GM12878 (cell line): ENCODE measurements around the gene ECI1.

Experiments used
- EZH2 ChIP-seq: IDR thresholded peaks from 2 replicates; pipeline ENCODE4 v1.6.1; 2012; ENCODE audit warnings: low read depth, mild to moderate bottlenecking, control low read depth, inconsistent platforms, low read length, borderline replicate concordance; ENCODE audit not compliant: control insufficient read depth
- FOXK2 ChIP-seq: fragments of 450-650 bp; IDR thresholded peaks from 2 replicates; pipeline ENCODE4 v1.6.1; 2017; ENCODE audit warnings: mild to moderate bottlenecking, moderate library complexity
- GABPA ChIP-seq: IDR thresholded peaks from 2 replicates; pipeline ENCODE4 v1.6.1; 2014; ENCODE audit warnings: antibody characterized with exemption, low read depth, mild to moderate bottlenecking, inconsistent platforms
- KDM1A ChIP-seq: fragments of 200-600 bp; sonication (generic); IDR thresholded peaks from 2 replicates; pipeline ENCODE4 v1.6.1; 2016; ENCODE audit warnings: borderline replicate concordance
- SMC3 ChIP-seq: IDR thresholded peaks from 2 replicates; pipeline ENCODE4 v1.6.1; 2011; ENCODE audit warnings: low read length, improper control_type of control experiment, borderline replicate concordance
- TCF12 ChIP-seq: IDR thresholded peaks from 2 replicates; pipeline ENCODE4 v1.6.1; 2011; ENCODE audit warnings: low read depth, mild to moderate bottlenecking, low read length
- ZNF274 ChIP-seq: IDR thresholded peaks from one replicate; pipeline ENCODE4 v1.8.0; 2011; ENCODE audit not compliant: insufficient read length, insufficient read depth
- TF ChIP-seq, protein P1 (sequence below), 3 experiments: IDR thresholded peaks in 2 of 3; conservative IDR thresholded peaks in 1 of 3; 2 replicates each; pipeline ENCODE4 v1.5.1; 2011; ENCODE audit warnings: low read depth in 3 of 3, low read length in 3 of 3, mild to moderate bottlenecking in 3 of 3, control low read depth in 2 of 3, moderate library complexity in 2 of 3, inconsistent platforms in 1 of 3, mixed read lengths in 1 of 3; ENCODE audit not compliant: control insufficient read depth in 2 of 3, insufficient read depth in 1 of 3; ENCODE audit errors: extremely low read depth in 1 of 3

GRCh38 chr16:2208308-2208707 lies 43.1 kb downstream of the ECI1 start:
- TF ChIP-seq, protein P1, sequence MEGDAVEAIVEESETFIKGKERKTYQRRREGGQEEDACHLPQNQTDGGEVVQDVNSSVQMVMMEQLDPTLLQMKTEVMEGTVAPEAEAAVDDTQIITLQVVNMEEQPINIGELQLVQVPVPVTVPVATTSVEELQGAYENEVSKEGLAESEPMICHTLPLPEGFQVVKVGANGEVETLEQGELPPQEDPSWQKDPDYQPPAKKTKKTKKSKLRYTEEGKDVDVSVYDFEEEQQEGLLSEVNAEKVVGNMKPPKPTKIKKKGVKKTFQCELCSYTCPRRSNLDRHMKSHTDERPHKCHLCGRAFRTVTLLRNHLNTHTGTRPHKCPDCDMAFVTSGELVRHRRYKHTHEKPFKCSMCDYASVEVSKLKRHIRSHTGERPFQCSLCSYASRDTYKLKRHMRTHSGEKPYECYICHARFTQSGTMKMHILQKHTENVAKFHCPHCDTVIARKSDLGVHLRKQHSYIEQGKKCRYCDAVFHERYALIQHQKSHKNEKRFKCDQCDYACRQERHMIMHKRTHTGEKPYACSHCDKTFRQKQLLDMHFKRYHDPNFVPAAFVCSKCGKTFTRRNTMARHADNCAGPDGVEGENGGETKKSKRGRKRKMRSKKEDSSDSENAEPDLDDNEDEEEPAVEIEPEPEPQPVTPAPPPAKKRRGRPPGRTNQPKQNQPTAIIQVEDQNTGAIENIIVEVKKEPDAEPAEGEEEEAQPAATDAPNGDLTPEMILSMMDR (IDR thresholded peaks at IDR 0.05 in 2 of 3, conservative IDR thresholded peaks at IDR 0.05 in 1 of 3; ENCODE audit: control insufficient read depth in 2 of 3, extremely low read depth in 1 of 3, insufficient read depth in 1 of 3, low read depth in 3 of 3, low read length in 3 of 3), result no peak
- TF ChIP-seq ZNF274 (no peak), TCF12 (no peak), GABPA (no peak), FOXK2 (no peak), KDM1A (no peak), SMC3 (no peak), EZH2 (no peak)
